Colon (tissue), 2 donors: Measurements from ENCODE around the gene RPP25L.

Source experiments
- FAIRE-seq: peaks from 2 replicates; lab custom pipeline; 2012; peaks lifted over from hg19 to GRCh38; lab: Jason Lieb, UNC
- donor health status: control.
- donor health status: control.

Gene RPP25L

DNA sequence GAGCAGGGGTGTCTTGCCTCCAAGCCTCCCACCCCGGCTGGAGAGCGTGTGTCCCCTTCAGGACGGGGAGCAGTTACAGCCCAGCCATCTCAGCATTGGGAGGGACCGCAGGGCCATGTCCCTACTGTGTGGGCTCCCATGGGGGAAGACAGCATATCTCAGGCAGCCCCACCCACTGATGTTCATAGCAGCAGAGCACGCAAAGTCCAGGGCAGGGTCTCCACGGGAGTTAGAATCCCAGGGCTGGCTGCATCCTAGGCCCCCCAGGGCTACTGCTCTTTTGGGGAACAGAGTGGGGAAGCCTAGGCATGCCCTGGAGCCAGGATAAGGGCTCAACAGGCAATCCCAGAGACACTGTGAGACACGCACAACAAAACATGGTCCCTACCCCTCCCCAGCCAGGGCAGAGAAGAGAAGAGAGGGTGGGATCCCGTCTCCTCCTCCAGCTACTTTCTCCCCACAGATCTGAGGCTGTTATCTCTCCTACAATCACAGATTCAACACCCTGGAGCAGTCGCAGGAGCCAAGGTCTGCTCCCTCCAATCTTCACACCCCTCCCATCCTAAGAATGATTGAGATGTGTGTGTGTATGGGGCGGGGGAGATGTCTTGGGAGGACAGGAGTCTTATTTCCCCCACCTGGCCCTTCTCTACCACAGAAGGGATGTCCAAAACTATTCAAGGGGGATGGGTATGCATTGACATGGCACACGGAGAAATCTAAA is 25.8 kb downstream of the RPP25L start:
- FAIRE-seq: no peak

DNA sequence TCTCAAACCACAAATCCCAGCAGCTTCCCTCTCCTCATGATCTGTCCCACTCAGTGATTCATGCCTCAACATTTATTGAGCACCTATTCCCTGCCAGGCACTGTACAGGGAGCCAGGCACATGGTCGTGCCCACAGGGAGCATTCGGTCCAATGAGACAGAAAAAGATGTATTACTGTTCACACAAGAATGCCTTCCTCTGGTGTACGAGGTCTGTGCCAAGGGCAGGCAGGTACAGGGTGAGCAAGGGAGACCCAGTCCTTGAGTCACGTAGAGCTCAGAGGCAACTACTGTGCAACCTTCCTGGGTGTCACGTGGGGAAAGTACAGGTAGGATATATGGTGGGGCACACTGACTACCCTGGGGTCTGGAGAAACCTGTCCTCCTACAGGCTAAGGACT is 26.9 kb downstream of the RPP25L start:
- no peak for FAIRE-seq

DNA sequence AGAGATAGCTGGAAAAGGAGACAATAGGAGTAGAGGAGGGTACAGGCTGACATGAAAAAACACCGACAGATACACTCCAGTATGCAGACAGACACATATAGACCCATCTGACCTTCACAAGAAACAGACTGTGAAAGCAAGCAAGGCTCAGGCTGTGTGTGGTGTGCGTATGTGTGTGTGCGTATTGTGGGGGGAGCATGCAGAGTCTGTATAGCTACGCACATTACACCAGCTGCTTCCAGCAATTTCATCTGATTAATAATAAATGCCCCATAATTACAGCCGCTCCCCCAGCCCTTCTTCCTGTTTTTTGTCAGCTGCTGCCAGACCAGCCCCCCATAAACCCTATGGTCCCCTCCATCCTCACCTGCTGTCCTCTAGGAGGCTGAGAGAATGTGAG is 29.1 kb downstream of the RPP25L start:
- FAIRE-seq: no peak

DNA sequence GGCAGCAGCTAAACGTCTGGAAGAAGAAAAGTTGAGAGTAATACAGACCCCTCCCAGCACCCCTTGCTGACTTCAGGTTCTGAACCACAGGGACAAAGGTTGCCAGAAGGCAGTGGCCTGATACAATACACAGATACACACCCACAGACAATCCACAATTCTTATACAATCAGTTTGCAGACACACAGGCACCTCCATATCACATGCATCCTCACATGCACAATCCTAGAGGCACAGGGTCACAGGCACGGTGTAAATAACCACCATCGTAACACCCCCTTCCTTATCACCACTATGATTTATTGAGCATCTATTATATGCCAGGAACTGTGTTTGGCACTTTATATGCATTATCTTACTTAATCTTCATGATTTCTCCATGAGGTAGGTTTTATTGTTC is 30.6 kb downstream of the RPP25L start:
- no peak for FAIRE-seq

DNA sequence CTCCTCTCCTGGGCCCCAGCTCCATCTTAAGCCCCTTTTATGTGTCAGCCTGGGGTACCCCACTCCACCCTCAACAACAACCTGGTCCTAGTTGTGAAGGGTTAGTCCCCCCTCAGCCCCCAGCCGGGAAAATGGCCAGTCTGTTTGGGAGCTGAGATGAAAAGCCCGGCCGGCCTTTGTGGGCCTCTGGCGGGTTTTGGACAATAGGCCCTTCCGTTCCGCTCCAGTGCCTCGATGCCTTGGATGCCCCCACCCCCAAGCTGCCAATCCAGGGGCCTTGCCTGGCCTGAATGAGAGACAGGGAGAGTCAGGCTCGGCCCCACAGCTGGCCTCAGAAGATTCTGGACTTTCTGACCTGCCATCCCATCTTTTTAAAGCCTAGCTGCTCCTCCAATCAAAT is 31.5 kb downstream of the RPP25L start:
- FAIRE-seq: no peak

DNA sequence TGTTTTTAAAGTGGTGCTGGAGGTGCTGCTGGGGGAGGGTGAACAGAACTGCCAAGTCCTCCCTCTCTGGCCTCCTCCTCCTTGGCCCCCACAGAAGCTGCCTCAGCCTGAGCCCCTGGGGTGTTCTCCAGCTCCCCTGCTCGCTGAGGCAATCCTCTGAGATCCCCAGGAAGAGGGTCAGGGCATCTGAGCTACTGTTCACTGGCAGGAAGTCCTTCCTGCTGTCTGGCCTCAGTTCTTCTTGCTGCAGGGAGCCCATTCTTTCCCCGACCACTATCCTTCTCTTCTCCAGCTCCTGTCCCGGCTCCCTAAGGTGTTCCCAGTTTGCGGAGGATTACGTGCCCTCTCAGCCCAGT is 32.1 kb downstream of the RPP25L start:
- FAIRE-seq: no peak

DNA sequence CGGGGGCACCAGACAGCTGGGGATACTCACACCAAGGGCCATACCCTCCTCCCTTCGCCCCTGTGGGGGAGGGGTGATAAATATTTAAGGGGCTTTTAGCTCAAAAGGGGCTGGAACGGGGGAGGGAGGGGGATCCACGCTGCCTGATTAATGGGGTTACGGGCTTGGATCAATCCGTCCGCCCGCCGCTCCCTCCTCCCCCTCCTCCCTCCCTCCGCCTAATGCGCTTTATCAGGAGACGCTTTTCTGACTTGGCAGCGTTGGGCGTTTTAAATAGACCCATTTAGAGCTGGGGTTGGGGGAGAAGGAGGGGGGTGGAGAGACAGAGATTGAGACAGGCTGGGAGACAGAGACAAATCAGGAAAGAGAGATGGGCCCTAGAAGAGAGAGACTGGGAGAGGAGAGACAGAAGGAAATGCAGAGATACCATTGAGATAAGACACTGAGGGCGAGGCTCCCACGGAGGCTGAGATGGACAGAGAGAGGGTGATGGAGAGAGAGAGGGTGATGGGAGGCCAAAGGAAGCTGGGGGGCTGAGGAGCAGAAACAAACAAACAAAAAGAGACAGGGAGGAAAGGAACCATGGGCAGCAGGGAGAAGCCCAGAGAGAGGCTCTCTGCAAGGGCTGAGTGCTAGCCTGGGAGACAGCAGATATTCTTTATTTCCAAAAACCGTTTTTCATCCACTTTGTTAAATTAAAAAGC is 32.6 kb downstream of the RPP25L start:
- FAIRE-seq: no peak

DNA sequence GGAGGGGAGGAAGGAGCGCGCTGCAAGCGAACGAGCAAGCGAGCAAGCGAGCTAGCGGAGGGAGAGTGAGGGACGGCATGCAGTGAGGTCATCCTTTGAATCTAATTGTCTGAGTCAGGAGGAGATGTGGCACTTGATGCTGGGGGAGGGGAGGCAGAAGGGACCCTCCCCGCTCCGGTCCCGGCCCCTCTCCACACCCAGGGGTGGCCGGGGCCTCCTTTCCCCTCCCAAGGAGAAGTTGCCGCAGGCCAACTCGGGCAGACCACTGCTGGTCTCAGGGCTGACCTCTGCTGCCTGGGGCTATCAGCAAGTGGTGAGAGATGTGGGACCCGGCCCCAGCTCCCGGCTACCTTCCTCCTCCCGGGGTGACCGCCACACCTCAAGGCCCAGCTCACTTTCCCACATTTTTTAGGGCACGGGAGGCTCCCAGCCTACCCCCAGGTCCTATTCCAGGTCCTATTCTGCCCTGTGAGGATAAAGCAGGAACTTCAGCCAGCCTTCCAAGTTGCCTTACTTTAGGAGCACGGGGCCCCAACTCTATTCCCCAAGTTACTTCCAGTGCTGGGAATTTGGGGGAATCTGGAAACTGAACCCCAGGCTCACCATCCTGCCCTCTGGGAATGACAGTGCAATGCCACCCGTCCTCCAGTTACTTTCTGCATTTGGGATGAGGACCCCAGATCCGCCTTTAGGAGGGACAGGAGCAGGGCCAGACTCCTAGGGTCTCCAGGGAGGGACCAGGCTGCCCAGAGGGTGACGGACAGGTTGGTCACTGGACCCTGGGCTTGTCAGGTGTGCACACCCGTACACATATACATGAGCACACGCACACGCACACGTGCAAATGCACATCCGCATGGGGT is 33.4 kb downstream of the RPP25L start:
- FAIRE-seq: no peak

DNA sequence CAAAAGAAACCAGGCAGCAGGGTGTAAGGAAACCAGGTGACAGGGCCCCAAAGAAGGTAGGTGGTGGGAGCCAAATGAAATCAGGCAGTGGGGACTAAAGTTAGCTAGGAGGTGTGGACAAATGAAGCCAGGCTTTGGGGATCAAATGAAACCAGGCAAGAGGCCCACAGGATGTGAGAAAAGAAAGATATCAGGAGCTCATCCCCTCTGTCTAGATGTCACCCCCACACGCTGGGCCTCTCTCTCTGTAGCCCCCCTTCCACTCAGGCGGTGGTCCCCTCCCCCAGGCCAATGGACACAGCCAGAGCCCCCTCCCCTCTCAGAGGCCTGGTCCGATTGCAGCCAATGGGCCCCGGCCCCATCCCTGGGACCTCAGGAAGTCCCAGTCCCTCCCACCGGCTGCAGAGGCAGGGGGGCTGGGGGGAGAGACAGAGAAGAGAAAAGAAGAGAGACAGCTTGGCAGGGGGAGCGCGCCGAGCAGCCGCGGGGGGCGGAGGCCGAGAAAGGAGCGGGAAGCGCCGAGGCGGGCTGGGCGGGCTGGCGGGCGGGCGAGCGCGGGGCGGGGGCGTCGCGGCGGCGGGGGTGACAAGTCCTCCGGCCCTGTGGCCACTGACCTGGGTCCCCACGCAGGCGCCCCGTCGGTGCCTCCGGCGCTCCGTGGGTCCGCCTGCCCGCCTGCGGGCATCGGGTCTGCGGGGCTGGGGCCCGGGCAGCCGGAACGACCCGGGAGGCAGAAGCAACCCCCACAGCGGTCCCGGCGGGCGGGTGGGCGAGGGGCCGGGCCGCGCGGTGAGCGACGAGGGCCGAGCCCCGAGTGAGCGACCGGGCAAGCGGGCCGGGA is 34.3 kb downstream of the RPP25L start:
- no peak for FAIRE-seq

DNA sequence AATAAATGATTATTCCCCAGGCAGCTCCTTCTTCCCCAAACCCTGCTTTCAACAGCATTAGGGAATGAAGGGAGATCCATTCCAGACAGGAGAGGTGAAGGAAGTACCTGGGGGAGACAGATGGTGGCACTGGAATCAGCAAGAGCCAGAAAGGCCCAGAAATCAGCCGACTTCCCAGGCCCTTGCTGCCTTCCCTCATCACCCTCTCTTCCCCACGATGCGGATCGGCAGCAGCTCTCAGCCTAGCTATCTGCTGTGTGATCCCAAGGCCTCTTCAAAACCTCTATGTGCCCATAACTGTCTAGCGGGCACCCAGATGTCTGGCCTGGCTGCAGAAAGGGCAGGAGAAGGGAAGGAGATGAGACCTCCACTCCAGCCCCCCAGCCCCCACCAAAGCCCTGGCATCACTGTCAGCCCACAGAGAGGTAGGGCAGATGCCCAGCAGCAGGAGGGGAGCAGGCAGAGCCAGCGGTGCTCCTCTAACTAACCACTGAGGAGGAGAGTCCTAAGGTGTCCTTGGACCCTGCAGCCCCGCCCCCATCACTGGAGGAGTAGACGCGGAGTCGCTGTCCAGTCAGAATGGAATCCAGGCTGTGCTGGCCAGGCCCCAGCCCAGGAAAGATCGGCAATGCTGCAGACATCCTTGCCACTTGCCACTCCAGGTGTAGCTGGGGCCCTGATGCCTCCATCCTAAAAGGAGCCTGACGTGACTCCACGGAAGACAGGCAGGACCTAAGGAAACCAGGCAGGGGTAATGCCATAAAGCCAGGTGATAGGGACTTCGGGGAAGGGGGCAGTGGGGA is 35.1 kb downstream of the RPP25L start:
- FAIRE-seq: no peak

DNA sequence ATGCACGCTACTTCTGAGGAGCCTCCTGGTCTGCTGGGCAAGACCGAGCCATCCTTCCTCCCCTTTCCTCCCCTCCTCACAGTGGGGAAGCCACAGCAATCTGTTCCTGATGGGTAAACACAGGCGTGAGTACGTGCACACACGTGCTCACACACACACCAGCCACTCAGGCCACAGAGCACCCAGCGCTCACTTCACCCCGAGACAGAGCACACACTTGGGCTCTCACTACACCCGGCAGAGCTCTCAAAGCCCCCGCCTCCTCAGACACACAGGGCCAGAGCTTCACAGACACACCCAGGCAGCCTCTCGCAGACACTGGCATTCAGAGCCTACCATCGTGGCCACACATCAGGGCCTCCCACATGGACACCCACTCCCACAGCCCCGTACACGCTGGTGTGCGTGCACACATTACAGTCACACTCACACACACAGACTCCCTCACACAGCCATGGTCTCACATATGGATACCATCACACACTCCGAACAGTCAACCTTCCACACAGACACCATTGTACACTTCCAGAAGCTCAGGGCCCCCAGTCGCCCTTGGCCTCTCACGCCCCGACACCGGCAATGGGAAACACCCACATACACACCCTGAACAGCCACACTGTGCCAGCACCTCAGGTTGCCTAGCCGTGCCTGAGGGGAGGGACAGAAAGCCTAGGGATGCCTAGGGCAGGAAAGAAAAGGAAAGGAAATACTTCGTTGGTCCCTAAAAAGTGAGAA is 35.9 kb downstream of the RPP25L start:
- no peak for FAIRE-seq

DNA sequence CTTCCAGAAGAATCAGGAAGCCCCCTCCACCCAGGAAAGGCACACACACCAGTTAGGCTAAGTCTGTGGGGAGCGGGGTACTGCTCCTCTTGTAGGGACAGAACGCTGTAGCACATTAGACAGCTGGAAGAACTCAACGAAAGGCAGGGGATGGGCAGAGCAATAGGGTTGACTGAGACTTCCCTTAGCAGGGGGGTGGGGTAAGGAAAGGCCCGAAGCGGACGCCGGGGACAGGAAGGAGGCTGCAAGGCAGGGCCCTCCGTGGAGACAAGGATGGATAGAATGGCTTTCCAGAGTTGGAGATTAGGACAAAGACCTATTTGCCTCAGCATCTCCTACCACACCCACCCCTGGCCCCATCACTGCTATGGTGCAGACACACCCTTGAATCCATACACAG is 36.7 kb downstream of the RPP25L start:
- no peak for FAIRE-seq

DNA sequence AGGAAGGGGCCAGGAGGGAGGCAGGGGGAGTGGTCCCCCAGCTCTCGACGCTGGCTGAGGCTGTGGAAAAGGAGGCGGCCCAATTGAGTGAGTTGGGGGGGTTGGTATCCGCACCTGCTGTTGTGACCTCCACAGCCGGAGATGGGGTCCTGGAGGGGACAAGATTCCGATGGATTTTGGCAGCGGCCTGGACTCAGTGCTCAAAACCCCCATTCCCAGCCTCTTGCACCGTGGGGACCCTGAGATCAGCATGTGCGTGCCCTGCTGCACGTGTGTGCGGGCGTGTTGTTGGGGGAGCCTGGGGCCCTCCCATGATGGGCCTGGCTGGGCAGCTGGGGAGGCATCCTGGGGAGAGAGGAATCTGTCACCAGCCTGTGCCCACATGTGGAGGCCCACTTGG is 37.3 kb downstream of the RPP25L start:
- FAIRE-seq: no peak

DNA sequence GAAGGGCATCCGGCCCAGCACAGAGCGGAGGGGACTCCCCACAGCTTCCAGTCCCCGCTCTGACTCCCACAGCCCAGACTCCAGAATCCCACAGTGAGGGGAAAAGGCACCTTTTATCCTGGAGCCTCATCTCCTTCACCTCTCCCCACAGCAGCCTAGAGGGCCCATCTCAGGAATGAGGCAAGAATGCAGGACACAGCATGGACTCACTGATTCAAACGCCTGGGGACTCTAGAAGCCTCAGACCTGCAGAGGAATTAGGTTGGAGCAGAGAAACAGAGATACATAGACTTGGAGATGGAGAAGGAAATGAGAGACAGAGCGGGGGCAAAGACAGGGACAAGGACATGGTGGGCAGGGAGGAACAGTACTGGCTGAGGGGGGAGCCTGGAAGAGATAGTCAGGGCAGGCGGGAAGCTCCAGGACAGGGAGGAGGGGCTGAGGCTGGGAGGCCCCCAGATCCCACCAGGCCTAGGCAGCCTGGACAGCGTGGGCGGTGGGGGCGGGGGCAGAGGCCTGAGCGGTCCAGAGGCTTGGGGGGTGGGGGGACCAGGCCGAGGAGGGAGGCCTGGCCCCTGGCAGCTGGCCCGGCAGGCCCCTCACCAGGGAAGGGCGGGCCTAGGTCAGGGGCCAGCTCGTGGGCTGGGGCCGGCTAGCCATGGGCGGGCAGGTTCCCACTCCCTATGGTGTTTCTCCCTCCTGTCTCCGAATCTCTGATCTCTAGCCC is 38.1 kb downstream of the RPP25L start:
- FAIRE-seq: no peak

DNA sequence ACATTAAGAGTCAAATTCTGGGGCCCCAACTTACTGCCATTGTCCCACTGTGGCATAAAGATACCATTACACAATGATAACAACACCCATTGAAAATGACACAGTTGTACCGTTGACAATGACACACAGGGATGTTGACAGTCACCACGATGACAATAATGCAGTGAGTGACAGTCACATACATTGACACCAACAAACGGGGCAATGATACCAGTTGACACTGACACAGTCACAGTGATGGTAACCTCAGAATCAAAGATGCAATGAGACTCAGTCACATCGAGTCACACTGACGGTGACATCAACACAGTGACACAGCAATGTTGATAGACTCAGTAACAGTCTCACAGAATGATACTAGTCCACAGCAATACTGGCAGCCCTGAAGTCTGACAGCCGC is 39.3 kb downstream of the RPP25L start:
- no peak for FAIRE-seq

DNA sequence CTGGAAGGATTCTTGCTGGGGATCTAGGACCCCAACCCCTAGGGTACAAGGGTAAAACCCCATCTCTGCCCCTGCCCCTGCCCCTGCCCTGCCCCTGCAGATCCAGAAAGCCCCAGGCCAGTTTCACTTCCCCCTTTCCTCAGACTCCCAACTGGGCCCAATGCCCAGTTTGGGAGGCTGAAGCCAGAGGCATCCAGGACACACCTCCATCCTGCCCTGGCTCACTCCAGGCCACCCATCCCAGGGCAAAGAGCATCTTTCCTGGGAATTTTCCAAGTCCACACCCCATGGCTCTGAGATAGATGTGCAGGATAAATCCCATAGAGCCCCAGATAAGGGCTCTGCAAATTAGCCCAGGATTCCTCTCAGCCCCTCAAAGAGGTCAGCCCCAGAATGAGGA is 39.8 kb downstream of the RPP25L start:
- FAIRE-seq: no peak

DNA sequence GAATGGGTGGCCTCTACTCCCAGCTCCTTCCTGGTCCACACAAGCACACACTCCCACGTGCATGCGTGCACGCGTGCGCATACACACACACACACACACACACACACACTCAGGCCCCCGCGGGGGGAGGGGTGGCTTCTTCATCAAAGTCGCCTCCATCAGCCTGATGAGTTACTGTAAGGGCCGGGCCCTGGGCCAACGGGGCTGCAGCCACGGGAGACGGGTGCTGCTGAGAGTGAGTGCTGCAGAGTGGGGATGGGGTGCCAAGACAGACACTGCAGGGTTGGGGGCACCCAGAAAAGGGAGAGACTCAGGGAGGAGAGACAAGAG is 40.5 kb downstream of the RPP25L start:
- no peak for FAIRE-seq

DNA sequence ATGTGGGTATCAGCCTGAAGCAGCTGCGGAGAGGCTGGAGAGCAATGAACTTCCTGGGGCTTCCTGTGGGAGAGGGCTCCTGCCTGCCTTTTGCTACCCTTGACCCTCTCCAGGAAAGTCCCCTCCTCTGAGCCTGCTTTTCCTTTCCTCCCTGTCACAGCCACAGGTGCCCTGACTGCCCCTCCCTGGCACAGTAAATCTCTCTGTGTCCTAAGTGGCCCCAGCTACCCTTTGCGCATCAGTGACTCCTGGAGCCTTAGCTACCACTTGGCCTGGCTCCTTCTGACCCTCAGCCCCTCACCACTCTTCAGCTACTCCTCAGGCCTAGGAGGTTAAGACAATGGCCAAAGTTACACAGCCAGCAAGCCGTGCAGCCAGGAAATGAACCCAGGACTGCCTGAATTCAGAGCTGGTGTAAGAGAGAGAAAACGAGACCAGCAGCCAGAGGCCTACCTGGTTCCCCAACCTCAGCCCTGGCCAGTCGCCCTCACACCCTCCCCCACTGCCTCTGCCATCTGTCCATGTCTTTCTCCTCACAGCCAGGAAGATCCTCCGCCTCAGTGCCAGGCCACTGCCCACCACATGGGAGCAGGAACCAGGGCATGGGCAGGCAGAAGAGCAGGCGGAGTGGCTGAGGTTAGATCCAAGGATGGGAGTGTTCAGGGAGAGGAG is 41.0 kb downstream of the RPP25L start:
- no peak for FAIRE-seq

DNA sequence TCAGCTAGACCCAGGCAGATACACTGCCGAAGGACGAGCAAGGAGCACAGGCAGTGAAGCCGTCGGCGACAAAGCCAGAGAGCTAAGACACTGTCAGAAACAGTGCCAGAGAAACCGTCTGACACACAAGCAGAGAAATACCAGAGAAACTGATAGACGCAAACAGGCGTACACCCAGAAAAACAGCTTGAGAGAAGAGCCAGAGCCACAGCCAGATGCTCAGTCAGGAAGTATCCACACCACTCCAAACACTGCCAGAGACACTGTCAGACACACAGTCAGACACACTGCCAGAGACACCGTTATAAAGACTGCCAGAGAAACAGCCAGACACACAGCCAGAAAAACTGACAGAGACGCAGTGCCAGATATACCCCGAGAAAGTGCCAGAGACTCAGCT is 41.5 kb downstream of the RPP25L start:
- FAIRE-seq: no peak

DNA sequence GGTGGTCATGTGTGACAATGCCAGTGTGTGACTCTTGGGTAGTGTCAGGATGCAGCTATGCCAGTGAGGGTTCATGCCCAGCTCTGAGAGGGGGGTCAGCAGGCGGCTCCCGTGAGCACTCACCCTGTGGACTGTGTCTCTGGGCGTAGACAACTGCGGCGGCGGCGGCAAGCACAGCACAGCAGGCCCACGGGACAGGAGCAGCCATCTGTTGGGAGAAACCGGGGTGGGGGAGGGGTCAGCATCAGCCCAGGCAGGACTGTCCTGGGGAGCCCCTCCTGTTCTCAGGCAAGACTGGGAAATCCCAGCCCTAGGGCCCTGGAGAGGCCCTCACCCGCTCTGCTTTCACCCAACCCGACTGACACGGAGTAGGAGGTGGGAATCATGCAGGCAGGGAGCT is 43.1 kb downstream of the RPP25L start:
- no peak for FAIRE-seq
